ENCODE results near the gene TCEAL5.
"Not testable (repeated sequence)": the region's sequence is repeated elsewhere in the genome, so short reads cannot be mapped to it uniquely, and the experiment has no call there.

Gene TCEAL5

DNA sequence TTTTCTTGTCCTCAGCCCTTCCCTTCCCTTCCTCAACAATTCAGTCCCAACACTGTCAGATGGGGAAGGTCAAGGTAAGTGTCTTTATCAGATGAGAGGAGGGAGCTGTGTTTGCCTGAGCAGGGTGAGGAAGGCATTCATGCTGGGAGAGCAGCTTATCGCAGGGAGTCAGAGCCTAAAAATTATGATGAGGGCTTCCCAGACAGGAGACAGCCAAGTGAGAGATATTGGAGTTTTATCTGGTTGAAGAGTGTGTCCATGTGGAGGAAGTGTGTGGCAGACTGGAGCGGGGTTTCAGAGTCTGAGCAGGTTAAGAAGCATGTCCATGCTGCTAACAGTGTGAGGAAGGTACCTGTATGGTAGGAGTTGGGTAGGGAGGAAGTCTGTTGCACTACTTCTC, 43.3 kb downstream of the TCEAL5 start:
- DNase-seq, result no peak

DNA sequence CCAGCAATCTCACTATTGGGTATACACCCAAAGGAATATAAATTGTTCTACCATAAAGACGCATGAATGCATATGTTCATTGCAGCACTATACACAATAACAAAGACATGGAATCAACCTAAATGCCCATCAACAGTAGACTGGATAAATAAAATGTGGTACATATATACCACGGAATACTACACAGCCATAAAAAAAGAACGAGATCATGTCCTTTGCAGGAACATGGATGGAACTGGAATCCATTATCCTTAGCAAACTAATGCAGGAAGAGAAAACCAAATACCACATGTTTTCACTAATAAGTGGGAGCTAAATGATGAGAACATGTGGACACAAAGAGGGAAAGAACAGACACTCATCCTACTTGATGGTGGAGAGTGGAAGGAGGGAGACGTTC, 50.6 kb downstream of the TCEAL5 start:
- not testable (repeated sequence) for DNase-seq

Data from stimulated activated CD4-positive, alpha-beta T cell treated with anti-CD3 and anti-CD28 coated beads, Interleukin-2, amount 100 ng/mL, for 48 hours (primary cell).